Stimulated activated naive CD8-positive, alpha-beta T cell treated with anti-CD3 and anti-CD28 coated beads, Interleukin-15, Interleukin-2, amounts not matched to agents 100 ng/mL and 50 ng/mL, for 24 hours (primary cell): Measurements from ENCODE around the gene COL11A2.
A peak's percentile ranks its signal among the peaks of the same experiment; 100 is the strongest.

Experiments used
- H3K27ac Mint-ChIP-seq: one replicate; pipeline ENCODE4 v1.8.0; 2021; ENCODE audit warnings: mild to moderate bottlenecking, mixed read lengths
- H3K27me3 Mint-ChIP-seq: one replicate; pipeline ENCODE4 v1.8.0; 2021; ENCODE audit warnings: mixed read lengths
- H3K36me3 Mint-ChIP-seq: one replicate; pipeline ENCODE4 v1.8.0; 2021; ENCODE audit warnings: low read depth, mixed read lengths
- H3K4me1 Mint-ChIP-seq: one replicate; pipeline ENCODE4 v1.8.0; 2021; ENCODE audit warnings: low read depth, mixed read lengths
- H3K4me3 Mint-ChIP-seq: one replicate; pipeline ENCODE4 v1.8.0; 2021; ENCODE audit warnings: mild to moderate bottlenecking, mixed read lengths
- H3K9me3 Mint-ChIP-seq: one replicate; pipeline ENCODE4 v1.8.0; 2021; ENCODE audit warnings: mixed read lengths

The COL11A2 gene

DNA sequence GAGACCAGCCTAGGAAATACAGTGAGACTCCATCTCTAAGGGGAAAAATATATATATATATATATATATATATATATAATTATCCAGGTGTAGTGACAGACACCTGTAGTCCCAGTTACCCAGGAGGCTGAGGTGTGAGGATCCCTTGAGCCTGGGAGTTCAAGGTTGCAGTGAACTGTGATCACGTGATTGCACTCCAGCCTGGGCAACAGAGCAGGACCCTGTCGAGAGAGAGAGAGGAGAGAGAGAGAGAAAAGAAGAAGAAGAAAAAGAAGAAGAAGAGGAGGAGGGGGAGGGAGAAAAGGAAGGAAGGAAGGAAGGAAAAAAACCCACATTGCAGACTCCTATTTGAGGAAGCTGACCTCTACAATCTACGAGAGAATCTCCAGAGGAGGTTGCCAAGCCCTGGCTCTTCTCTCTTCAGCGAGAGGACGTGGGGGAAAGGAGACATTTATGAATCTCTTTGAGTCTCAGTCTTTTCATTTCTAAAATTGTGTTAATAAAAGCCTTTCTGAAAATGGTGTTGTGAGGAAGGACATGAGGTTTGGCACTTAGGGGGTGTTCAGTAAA lies 49.7 kb downstream of the COL11A2 start:
- no peaks in the 10 kb centered on the region for H3K36me3 Mint-ChIP-seq
- no peak overlapping the region for H3K27ac Mint-ChIP-seq
- peaks cover 6% of the 10 kb centered on the region for H3K4me1 Mint-ChIP-seq
- no peaks in the 10 kb centered on the region for H3K9me3 Mint-ChIP-seq
- H3K4me3 Mint-ChIP-seq, result no peak overlapping the region
- peaks cover 24% of the 10 kb centered on the region for H3K27me3 Mint-ChIP-seq

GRCh38 chr6:33140556-33140955 lies 51.7 kb downstream of the COL11A2 start:
- Mint-ChIP-seq H3K36me3 (no peaks in the 10 kb centered on the region), H3K4me3 (no peak overlapping the region), H3K27ac (no peak overlapping the region), H3K27me3 (peaks cover 29% of the 10 kb centered on the region), H3K9me3 (no peaks in the 10 kb centered on the region), H3K4me1 (peaks cover 6% of the 10 kb centered on the region)

- H3K36me3 Mint-ChIP-seq, result no peaks in the 10 kb centered on the region
- H3K27ac Mint-ChIP-seq, result no peak overlapping the region
- H3K27me3 Mint-ChIP-seq, result peaks cover 36% of the 10 kb centered on the region
- H3K9me3 Mint-ChIP-seq, result no peaks in the 10 kb centered on the region
- no peak overlapping the region for H3K4me3 Mint-ChIP-seq
- peaks cover 6% of the 10 kb centered on the region for H3K4me1 Mint-ChIP-seq
Observed at GRCh38 chr6:33139596-33140206, 52.6 kb downstream of the COL11A2 start.

DNA sequence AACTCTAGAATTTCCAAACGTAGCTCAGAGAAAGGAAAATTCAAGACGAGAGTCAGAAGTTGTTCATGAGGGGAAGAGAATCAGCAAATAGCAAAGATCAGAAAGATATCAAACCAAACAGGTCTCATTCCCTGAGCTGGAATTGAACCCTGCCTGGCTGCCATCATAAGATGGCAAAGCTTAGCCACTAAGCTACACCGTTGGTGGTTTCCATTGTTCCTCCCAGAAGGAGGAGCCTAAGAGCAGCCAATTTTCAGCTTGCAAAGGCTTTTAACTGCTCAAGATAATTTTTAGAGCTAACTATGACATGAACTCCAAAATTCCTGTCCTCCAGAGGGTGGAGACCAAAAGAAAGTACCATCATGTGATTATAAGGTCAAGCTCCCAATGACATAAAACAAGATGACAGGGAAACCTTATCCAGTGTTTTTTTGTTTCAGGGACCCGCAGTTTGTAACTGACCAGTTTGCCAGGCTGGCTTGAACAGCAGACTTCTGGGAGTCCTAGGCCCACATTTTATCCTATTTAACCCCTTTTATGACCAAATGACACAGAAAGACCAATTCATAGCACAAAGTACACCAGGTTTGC lies 55.9 kb downstream of the COL11A2 start:
- Mint-ChIP-seq H3K9me3 (no peaks in the 10 kb centered on the region), H3K27me3 (peaks cover 19% of the 10 kb centered on the region), H3K4me1 (no peaks in the 10 kb centered on the region), H3K4me3 (no peak overlapping the region), H3K36me3 (no peaks in the 10 kb centered on the region), H3K27ac (no peak overlapping the region)

- Mint-ChIP-seq H3K4me3 (no peak overlapping the region), H3K36me3 (no peaks in the 10 kb centered on the region), H3K9me3 (no peaks in the 10 kb centered on the region), H3K4me1 (no peaks in the 10 kb centered on the region), H3K27ac (no peak overlapping the region), H3K27me3 (peaks cover 10% of the 10 kb centered on the region)
Observed at GRCh38 chr6:33132081-33132524, 60.2 kb downstream of the COL11A2 start.

DNA sequence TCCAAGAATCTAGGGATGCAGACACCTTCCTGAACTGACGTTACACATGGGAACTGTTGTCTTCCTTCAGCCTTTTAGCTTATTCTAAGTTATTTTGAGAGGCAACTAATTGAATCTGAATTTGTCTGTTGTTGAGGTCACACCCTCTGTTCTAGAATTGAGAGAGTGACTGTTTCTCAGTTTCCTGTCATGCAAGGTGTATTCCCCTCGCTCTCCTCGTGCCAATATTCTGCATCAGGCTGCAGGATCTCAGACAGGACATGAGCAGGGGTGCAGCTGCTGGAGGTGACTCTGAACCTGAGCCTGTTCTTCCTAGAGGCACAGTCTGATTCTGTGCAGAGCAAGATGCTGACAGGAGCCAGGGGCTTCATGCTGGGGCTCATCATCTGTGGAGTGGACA lies 63.9 kb downstream of the COL11A2 start:
- H3K4me1 Mint-ChIP-seq, result no peaks in the 10 kb centered on the region
- no peak overlapping the region for H3K27ac Mint-ChIP-seq
- H3K9me3 Mint-ChIP-seq, result peaks cover 4% of the 10 kb centered on the region
- H3K36me3 Mint-ChIP-seq, result no peaks in the 10 kb centered on the region
- H3K4me3 Mint-ChIP-seq, result no peak overlapping the region
- H3K27me3 Mint-ChIP-seq, result peaks cover 7% of the 10 kb centered on the region

DNA sequence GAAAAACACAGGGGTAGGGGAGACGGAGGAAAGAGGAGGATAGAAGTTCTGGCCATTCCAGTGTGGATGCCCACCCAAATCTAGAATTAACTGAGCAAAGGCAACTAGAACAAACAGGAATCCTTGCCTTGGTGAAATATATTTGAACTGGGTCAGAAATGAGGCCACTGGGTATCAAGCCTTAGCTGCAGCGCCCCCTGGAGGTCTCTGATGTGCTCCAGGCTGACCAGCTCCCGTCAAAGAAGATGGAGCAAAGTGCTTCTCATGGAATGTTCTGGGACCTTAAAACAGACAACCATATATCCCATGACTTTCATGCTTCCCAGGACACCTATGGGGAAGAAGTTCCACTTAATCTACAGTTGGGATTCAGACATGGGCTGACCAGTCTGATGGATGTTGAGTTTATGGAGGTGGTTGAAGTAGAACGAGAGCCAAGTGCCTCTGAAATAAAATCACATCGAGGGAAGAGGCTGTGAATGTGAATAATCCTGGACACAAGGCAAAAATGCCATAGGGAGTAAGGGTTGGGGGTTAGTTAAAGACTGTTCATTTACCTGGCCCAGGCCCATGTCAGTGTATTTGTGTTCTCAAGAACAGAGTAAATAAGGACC lies 66.1 kb downstream of the COL11A2 start:
- Mint-ChIP-seq H3K27me3 (peaks cover 7% of the 10 kb centered on the region), H3K4me3 (no peak overlapping the region), H3K36me3 (no peaks in the 10 kb centered on the region), H3K4me1 (no peaks in the 10 kb centered on the region), H3K9me3 (peaks cover 4% of the 10 kb centered on the region), H3K27ac (no peak overlapping the region)

- H3K4me1 Mint-ChIP-seq, result no peaks in the 10 kb centered on the region
- no peak overlapping the region for H3K4me3 Mint-ChIP-seq
- H3K27ac Mint-ChIP-seq, result no peak overlapping the region
- H3K27me3 Mint-ChIP-seq, result peaks cover 10% of the 10 kb centered on the region
- H3K9me3 Mint-ChIP-seq, result peaks cover 4% of the 10 kb centered on the region
- H3K36me3 Mint-ChIP-seq, result no peaks in the 10 kb centered on the region
Observed at GRCh38 chr6:33124947-33125346, 67.3 kb downstream of the COL11A2 start.

DNA sequence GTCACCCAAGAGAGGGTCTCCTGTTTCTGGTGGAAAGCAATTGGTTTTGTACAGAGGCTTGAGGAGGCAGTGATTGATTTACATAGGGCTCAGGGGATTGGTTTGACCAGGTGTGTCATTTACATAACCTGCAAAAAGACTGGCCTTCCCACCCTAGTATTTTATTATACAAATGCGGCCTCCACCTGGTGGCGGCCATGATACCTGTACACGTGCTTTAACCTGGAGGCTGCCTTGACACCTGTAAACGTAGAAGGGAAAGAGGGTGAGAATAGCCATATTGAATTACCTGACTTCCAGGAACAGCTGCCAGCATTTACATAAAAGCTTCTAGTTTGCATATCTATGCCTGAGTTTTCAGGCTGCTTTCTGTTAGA lies 67.8 kb downstream of the COL11A2 start:
- no peak overlapping the region for H3K4me3 Mint-ChIP-seq
- peaks cover 4% of the 10 kb centered on the region for H3K9me3 Mint-ChIP-seq
- H3K27ac Mint-ChIP-seq, result no peak overlapping the region
- H3K27me3 Mint-ChIP-seq, result peaks cover 12% of the 10 kb centered on the region
- H3K36me3 Mint-ChIP-seq, result no peaks in the 10 kb centered on the region
- H3K4me1 Mint-ChIP-seq, result no peaks in the 10 kb centered on the region

DNA sequence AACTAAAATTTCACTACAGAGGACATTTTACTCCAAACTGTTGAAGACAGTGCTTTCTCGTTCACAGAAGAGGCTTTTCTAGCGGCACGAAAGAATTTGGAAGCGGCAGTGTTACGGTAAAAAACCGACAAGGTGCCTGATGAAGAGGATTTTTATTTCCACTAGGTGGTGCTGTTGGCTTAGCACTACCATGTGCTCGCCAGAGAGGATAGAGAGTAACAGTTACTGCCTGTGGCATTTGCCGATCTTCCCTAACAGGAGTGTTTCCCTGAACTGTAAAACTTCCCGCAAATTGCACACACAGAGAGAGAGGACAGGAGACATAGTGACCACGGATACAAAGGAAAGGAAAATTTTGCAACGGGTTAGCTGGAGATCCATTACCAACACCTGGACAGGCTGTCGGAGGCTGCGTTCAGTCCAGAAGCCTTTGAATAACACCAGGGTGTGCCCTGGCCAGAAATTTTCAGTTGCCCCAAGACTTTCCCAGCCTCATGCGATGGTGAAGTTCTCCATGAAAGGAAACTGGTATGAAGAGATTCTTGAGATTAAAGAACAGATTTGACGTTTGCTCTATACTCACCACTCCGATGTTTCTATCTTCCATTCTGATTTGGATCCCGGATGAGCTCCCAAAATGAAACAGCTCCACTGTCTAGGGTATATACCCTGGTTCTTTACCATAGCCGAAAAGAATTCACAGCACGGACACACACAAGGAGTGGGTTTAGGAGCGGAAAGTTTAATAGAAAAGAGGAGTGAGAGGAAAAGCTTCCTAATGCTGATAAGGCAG lies 68.3 kb downstream of the COL11A2 start:
- H3K27ac Mint-ChIP-seq, result no peak overlapping the region

DNA sequence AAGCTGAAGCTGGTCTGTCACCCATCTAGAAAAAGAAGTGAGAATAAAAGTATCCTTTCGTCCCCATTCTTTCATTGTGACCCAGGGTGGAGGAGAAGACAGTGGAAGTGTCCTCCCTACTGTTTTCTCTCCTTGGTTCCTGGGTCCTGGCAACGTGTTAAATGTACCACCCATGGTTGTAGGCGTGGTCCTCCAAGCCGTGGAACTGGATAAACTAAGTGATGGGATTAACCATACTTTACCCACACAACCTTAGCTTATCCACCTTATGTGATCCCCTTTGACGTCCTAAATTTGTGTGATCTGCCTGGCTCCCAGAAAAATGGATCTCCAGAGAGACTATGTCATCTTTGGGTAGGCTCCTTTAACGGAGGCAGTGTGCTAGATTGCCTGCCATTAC lies 69.1 kb downstream of the COL11A2 start:
- peaks cover 4% of the 10 kb centered on the region for H3K9me3 Mint-ChIP-seq
- H3K4me1 Mint-ChIP-seq, result peaks cover 5% of the 10 kb centered on the region

More for the DNA sequence above, 68.3 kb downstream of the COL11A2 start:
- peaks cover 4% of the 10 kb centered on the region for H3K9me3 Mint-ChIP-seq
- H3K36me3 Mint-ChIP-seq, result no peaks in the 10 kb centered on the region
- peaks cover 14% of the 10 kb centered on the region for H3K27me3 Mint-ChIP-seq
- H3K4me1 Mint-ChIP-seq, result no peaks in the 10 kb centered on the region
- H3K4me3 Mint-ChIP-seq, result no peak overlapping the region

DNA sequence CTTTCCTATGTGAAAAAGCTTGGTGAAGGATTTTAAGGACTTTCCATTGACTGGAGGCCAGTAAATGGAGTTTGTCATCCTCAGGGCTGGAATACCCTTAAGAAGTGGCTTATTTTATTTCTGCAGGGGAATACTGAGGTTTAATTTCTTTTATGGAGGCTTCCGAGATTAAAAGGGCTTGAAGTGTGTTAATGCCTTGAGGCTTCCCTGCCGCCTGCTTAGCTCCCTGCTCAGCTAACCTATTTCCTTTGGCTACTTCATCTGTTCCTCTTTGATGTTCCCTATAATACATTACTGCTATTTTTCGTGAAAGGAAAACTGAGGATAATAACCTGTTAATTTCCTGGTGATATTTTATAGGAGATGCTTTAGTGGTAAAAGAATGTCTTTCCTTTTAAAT lies 72.3 kb downstream of the COL11A2 start:
- H3K36me3 Mint-ChIP-seq, result no peaks in the 10 kb centered on the region
- H3K9me3 Mint-ChIP-seq, result peaks cover 4% of the 10 kb centered on the region
- peaks cover 36% of the 10 kb centered on the region for H3K27me3 Mint-ChIP-seq
- no peak overlapping the region for H3K27ac Mint-ChIP-seq
- peaks cover 28% of the 10 kb centered on the region for H3K4me1 Mint-ChIP-seq
- no peak overlapping the region for H3K4me3 Mint-ChIP-seq

More for the DNA sequence above, 69.1 kb downstream of the COL11A2 start:
- no peaks in the 10 kb centered on the region for H3K36me3 Mint-ChIP-seq
- peaks cover 14% of the 10 kb centered on the region for H3K27me3 Mint-ChIP-seq
- no peak overlapping the region for H3K27ac Mint-ChIP-seq
- no peak overlapping the region for H3K4me3 Mint-ChIP-seq

DNA sequence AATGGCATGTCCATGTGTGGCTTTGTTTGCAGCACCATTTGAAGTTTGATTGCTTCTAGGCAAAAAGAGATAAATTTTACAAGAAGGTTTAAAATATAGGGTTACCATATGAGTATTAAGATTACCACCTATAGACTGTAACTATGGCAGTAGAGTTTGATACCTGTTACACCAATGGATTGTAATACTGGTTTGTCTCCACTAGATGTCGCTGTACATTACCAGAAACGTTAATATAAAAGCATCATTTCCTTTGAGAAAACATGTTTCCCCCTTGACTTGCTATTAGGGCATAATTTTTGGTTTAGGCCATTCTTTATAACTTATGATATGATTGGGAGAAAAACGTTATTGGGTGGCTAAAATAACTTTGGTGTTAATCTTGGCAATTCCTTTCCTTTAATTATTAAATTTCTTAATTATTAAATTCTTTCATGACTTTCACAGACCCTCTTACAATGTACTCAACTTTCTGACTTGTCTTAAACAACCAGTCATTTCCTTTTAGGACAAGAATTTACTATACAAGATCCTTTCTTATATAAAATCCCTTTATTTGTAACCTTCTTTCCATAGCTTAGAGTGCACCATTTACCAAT lies 73.6 kb downstream of the COL11A2 start:
- peaks cover 46% of the 10 kb centered on the region for H3K27me3 Mint-ChIP-seq

DNA sequence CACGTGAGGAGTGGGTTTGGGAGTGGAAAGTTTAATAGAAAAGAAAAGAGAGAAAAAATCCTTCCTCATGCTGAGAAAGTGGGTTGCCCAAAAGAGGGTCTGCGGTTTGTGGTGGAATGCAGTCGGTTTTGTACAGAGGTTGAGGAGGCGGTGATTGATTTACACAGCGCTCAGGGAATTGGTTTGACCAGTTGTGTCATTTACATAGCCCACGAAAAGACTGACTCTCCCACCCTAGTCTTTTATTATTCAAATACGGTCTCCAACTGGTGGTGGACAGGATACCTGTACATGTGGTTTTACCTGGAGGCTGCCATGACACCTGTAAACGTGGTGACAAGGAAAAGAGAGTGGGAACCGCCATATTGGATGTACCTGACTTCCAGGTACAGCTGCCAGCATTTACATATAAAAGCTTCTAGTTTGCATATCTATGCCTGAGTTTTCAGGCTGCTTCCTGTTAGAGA lies 74.4 kb downstream of the COL11A2 start:
- no peak overlapping the region for H3K27ac Mint-ChIP-seq
- H3K27me3 Mint-ChIP-seq, result peaks cover 52% of the 10 kb centered on the region
- peak overlapping the region; percentile 41 for H3K4me3 Mint-ChIP-seq
- H3K4me1 Mint-ChIP-seq, result peaks cover 41% of the 10 kb centered on the region
- H3K9me3 Mint-ChIP-seq, result no peaks in the 10 kb centered on the region
- H3K36me3 Mint-ChIP-seq, result no peaks in the 10 kb centered on the region

More for the DNA sequence above, 73.6 kb downstream of the COL11A2 start:
- Mint-ChIP-seq H3K4me3 (no peak overlapping the region), H3K4me1 (peaks cover 37% of the 10 kb centered on the region), H3K9me3 (peaks cover under 1% of the 10 kb centered on the region), H3K36me3 (no peaks in the 10 kb centered on the region), H3K27ac (no peak overlapping the region)
